Endodermal cell (in vitro differentiated cells): ENCODE measurements around the gene DTNB. TPM values are rescaled to one million over a fixed set of nuclear protein-coding genes. Genes with fewer than 3 reads are reported as not detected.

ENCODE experiments used
- DNase-seq: peaks from one replicate; pipeline ENCODE4 v3.0.0-alpha.2; 2017
- H3K27ac ChIP-seq: 2 replicates; pipeline ENCODE4 v1.5.1; 2013; ENCODE audit warnings: mild to moderate bottlenecking, low read depth, low read length, moderate library complexity
- H3K27me3 ChIP-seq: 2 replicates; pipeline ENCODE4 v1.6.1; 2013; ENCODE audit warnings: mild to moderate bottlenecking, low read length, moderate library complexity; ENCODE audit not compliant: insufficient read depth, control insufficient read depth, poor library complexity, severe bottlenecking
- H3K36me3 ChIP-seq: 2 replicates; pipeline ENCODE4 v1.7.0; 2013; ENCODE audit warnings: mild to moderate bottlenecking, low read length, moderate library complexity; ENCODE audit not compliant: control insufficient read depth, insufficient read depth
- H3K4me1 ChIP-seq: one replicate; pipeline ENCODE4 v1.7.0; 2013; ENCODE audit warnings: low read length; ENCODE audit not compliant: control insufficient read depth, insufficient read depth
- H3K4me3 ChIP-seq: 2 replicates; pipeline ENCODE4 v1.5.1; 2013; ENCODE audit warnings: mild to moderate bottlenecking, low read length, moderate library complexity
- H3K9ac ChIP-seq: 2 replicates; pipeline ENCODE4 v1.6.1; 2013; ENCODE audit warnings: mild to moderate bottlenecking, low read length, moderate library complexity; ENCODE audit not compliant: poor library complexity, severe bottlenecking; ENCODE audit errors: extremely low read depth
- H3K9me3 ChIP-seq: 2 replicates; pipeline ENCODE4 v1.6.1; 2013; ENCODE audit warnings: mild to moderate bottlenecking, low read length, moderate library complexity; ENCODE audit not compliant: control insufficient read depth
- H3K27ac Mint-ChIP-seq: 2 replicates; pipeline ENCODE4 v1.8.0; 2020; ENCODE audit warnings: mixed read lengths
- H3K27me3 Mint-ChIP-seq: 2 replicates; pipeline ENCODE4 v1.8.0; 2021; ENCODE audit warnings: mild to moderate bottlenecking, mixed read lengths; ENCODE audit not compliant: insufficient read depth
- H3K36me3 Mint-ChIP-seq: 2 replicates; pipeline ENCODE4 v1.8.0; 2020; ENCODE audit warnings: low read depth, mixed read lengths
- H3K4me1 Mint-ChIP-seq: 2 replicates; pipeline ENCODE4 v1.8.0; 2020; ENCODE audit warnings: mixed read lengths
- H3K4me3 Mint-ChIP-seq: 2 replicates; pipeline ENCODE4 v1.8.0; 2020; ENCODE audit warnings: mild to moderate bottlenecking, moderate library complexity, mixed read lengths
- H3K9me3 Mint-ChIP-seq: 2 replicates; pipeline ENCODE4 v1.8.0; 2020; ENCODE audit warnings: mild to moderate bottlenecking, mixed read lengths
- WGBS, 2 experiments: methylation state at CpG; one replicate each; pipeline versions ENCODE4 v1.1.5 to v1.1.7; 2013; ENCODE audit warnings: missing lambda C conversion rate in 2 of 2, mixed read lengths in 1 of 2; ENCODE audit not compliant: insufficient coverage in 1 of 2, insufficient read length in 1 of 2; 5-methylcytosine and 5-hydroxymethylcytosine counted together
- total RNA-seq, 2 donors: library from RNA; stranded (reverse); fragmentation: NEBNext Ultra II Directional in 1 of 2; extraction: Animal tissue kit (Norgen Biotek cat#: 25700) in 1 of 2; gene quantifications; 2 replicates in 1 of 2; 3 replicates in 1 of 2; pipeline ENCODE4 v1.2.1, GENCODE V29; 2021
- TF ChIP-seq, protein P1 (sequence below): fragments of 200-600 bp; sonication (generic); conservative IDR thresholded peaks from 2 replicates; pipeline ENCODE4 v1.5.0; 2021; ENCODE audit warnings: antibody characterized with exemption, mild to moderate bottlenecking

The DTNB gene
- total RNA-seq, 2 donors from 2014 or later: 38.8 to 48.7 TPM

DNA sequence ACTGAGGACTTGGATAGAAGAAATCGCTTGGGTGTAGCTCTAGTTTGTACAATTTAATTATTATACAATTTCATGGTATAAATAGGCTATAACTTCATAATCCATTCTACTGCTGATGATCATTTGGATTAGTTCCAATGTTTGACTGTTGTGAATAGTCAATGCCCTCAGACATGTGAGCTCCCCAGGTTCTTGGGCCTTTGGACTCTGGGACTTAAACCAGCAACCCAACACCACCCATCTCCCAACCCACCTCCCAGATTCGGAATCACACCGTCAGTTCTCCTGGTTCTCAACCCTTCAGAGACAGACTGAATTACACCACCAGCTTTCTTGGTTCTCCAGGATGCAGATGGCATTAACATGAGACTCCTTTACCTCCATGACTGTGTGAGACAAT is 247.1 kb downstream of the DTNB start:
- Histone ChIP-seq H3K36me3 (peaks cover 6% of the 10 kb centered on the region), H3K9me3 (no peaks in the 10 kb centered on the region), H3K4me1 (no peaks in the 10 kb centered on the region), H3K27ac (no peak overlapping the region), H3K4me3 (no peak overlapping the region), H3K27me3 (no peaks in the 10 kb centered on the region), H3K9ac (no peak overlapping the region)
- TF ChIP-seq, protein P1, sequence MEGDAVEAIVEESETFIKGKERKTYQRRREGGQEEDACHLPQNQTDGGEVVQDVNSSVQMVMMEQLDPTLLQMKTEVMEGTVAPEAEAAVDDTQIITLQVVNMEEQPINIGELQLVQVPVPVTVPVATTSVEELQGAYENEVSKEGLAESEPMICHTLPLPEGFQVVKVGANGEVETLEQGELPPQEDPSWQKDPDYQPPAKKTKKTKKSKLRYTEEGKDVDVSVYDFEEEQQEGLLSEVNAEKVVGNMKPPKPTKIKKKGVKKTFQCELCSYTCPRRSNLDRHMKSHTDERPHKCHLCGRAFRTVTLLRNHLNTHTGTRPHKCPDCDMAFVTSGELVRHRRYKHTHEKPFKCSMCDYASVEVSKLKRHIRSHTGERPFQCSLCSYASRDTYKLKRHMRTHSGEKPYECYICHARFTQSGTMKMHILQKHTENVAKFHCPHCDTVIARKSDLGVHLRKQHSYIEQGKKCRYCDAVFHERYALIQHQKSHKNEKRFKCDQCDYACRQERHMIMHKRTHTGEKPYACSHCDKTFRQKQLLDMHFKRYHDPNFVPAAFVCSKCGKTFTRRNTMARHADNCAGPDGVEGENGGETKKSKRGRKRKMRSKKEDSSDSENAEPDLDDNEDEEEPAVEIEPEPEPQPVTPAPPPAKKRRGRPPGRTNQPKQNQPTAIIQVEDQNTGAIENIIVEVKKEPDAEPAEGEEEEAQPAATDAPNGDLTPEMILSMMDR: no peak
- Mint-ChIP-seq H3K9me3 (no peaks in the 10 kb centered on the region), H3K36me3 (peaks cover 7% of the 10 kb centered on the region), H3K27ac (no peak overlapping the region), H3K4me3 (no peak overlapping the region), H3K27me3 (no peaks in the 10 kb centered on the region), H3K4me1 (peaks cover 8% of the 10 kb centered on the region)
- WGBS, 2 experiments: 87 to 100% methylated on average over 2 of the region's 3 CpGs
- DNase-seq: no peak

DNA sequence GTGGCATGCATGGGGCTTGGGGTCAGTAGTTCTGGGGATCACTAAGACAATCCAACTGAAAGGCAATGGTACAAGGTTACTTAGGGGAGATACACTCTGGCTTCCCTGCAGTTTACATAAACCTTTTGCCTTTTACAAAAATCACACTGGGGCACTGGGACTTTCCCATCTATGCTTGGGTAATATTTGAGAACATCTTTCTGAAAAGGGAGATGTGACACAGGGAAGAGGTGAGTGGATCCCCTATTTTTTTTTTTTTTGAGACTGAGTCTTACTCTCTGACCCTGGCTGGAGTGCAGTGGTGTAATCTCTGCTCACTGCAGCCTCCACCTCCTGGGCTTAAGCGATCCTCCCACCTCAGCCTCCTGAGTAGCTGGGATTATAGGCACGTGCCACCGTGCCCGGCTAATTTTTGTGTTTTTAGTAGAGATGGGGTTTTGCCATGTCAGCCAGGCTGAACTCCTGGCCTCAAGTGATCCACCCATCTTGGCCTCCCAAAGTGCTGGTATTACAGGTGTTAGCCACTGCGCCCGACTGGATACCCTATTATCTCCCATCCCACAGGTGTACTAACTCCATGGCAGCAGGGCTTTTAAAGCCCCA is 248.8 kb downstream of the DTNB start:
- WGBS, 2 experiments: 100% methylated on average over 6 of the region's 6 CpGs; no CpG with 5 or more reads in 1 of the 2 experiments
- H3K27ac Mint-ChIP-seq: no peak overlapping the region
- TF ChIP-seq, protein P1: no peak

GRCh38 chr2:25421820-25422411 is 251.5 kb downstream of the DTNB start:
- H3K9ac ChIP-seq: no peak overlapping the region
- Mint-ChIP-seq H3K4me1 (peaks cover 9% of the 10 kb centered on the region), H3K9me3 (no peaks in the 10 kb centered on the region), H3K4me3 (no peak overlapping the region), H3K36me3 (peaks cover 17% of the 10 kb centered on the region), H3K27ac (peak overlapping the region; percentile 42), H3K27me3 (no peaks in the 10 kb centered on the region)
- DNase-seq: no peak
- no peak overlapping the region for H3K27ac ChIP-seq
- 89% methylated on average over 3 of the region's 3 CpGs; no CpG with 5 or more reads in 1 of the 2 experiments for WGBS, 2 experiments
- H3K4me1 ChIP-seq: no peaks in the 10 kb centered on the region
- TF ChIP-seq, protein P1: no peak
- H3K9me3 ChIP-seq: no peaks in the 10 kb centered on the region
- peaks cover 4% of the 10 kb centered on the region for H3K36me3 ChIP-seq
- H3K27me3 ChIP-seq: no peaks in the 10 kb centered on the region
- H3K4me3 ChIP-seq: no peak overlapping the region

More for the DNA sequence above, 248.8 kb downstream of the DTNB start:
- Mint-ChIP-seq H3K36me3 (peaks cover 7% of the 10 kb centered on the region), H3K4me3 (no peak overlapping the region), H3K27me3 (no peaks in the 10 kb centered on the region), H3K4me1 (peaks cover 9% of the 10 kb centered on the region), H3K9me3 (no peaks in the 10 kb centered on the region)
- H3K36me3 ChIP-seq: peaks cover 6% of the 10 kb centered on the region
- no peak overlapping the region for H3K9ac ChIP-seq
- no peak overlapping the region for H3K27ac ChIP-seq
- no peaks in the 10 kb centered on the region for H3K27me3 ChIP-seq
- no peaks in the 10 kb centered on the region for H3K9me3 ChIP-seq
- no peaks in the 10 kb centered on the region for H3K4me1 ChIP-seq
- no peak overlapping the region for H3K4me3 ChIP-seq
- no peak for DNase-seq
